Cerebellar nuclear complex (tissue), 1 donor: ENCODE data around the gene ALDH1A2.
"Not testable (repeated sequence)": the region's sequence is repeated elsewhere in the genome, so short reads cannot be mapped to it uniquely, and the experiment has no call there.

Experiments
- DNase-seq, 2 experiments: peaks; one replicate each; lab custom pipeline; 2025; lab: John Stamatoyannopoulos, UW

ALDH1A2 gene

GRCh38 chr15:58040150-58040549, 25.4 kb downstream of the ALDH1A2 start:
- no peak for DNase-seq

DNA sequence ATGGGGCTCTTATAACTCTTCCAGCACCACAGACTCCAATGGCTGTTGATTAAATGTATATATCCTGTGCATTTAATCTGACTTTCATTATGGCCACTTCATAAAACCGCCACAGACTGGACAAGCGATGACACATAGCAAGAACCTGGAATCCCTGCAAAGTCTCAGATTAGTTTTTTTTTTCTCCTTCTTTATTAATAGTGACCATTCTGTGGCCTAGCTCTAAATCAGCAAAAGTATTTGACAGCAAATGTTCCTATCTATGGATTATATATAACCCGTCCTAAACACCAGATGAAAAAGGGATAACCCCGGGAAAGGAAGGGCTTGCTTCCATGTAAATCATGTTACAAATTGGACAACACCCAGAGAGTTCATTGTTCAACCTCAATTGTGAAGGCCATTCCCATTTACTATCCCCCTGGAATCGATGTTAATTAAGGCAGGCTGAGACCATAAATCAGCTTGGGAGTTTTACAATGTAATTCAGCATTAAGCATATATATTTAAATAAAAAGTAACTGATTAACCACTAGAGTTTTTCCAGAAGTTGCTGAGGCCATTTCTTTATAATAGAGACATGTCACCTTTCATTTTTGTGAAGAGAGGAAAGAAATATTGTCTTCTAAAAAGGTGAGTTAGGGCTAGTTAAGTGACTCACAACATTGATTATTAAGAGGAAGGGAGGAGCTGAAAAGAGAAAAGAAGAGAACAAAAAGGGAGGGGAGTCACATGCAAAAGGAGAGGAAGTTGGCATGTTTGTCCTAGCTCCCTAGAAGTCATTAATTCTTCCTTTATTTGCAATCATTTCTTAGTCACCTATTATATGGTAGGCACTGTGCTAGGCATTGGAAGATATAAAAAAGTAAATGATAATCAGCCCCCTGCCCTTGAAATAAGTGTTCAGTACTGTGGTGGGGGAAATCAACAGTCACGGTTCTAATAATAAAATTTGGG, 26.2 kb downstream of the ALDH1A2 start:
- no peak for DNase-seq

DNA sequence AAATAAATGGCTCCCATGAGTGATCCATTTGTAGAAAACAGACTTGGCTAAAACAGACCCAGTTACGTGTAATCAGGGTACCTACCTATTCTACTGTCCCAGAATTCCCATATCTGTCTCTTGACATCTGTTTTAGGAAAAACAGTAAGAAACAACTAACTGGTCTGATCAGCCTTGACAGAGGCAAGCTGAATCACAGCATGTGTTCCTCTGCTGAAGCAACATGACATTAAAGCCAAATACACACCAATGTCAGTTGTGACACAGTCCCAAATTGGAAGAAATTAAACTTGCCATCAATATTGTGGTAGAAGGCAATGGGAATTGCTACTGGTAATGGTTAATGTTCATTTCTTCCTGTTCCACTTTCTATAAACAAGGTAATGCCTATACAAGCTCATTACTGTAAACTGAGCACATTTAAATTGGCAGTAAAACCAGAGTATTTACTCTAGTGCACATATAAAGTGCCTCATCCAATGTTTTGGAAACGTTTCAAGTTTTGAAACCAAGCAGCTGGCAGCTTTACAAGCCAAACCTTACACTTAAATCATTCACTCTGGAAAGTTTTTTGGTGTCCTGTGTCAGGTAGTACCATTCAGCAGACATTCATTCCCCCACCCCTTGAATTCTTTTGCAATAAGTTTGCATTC, 27.0 kb downstream of the ALDH1A2 start:
- no peak for DNase-seq

- DNase-seq = no peak
Measured at GRCh38 chr15:58037723-58038301, 27.7 kb downstream of the ALDH1A2 start.

GRCh38 chr15:58036579-58036978, 28.9 kb downstream of the ALDH1A2 start:
- no peak for DNase-seq

GRCh38 chr15:58028392-58028791, 37.1 kb downstream of the ALDH1A2 start:
- not testable (repeated sequence) for DNase-seq

- no peak for DNase-seq
Measured at GRCh38 chr15:58026552-58026951, 39.0 kb downstream of the ALDH1A2 start.

DNA sequence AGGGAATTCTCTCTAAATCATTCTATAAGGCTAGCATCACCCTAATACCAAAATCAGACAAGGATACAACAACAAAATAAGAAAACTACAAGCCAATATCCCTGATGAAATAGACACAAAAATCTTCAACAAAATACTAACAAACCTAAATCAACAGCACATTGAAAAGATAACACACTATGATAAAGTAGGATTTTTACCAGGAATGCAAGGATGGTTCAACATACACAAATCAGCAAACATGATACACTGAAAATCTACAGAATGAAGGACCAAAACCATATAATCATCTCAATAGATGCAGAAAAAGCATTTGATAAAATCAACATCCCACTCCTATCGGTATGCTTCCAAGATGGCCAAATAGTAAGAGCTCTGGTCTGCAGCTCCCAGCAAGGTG, 39.5 kb downstream of the ALDH1A2 start:
- DNase-seq = no peak

DNA sequence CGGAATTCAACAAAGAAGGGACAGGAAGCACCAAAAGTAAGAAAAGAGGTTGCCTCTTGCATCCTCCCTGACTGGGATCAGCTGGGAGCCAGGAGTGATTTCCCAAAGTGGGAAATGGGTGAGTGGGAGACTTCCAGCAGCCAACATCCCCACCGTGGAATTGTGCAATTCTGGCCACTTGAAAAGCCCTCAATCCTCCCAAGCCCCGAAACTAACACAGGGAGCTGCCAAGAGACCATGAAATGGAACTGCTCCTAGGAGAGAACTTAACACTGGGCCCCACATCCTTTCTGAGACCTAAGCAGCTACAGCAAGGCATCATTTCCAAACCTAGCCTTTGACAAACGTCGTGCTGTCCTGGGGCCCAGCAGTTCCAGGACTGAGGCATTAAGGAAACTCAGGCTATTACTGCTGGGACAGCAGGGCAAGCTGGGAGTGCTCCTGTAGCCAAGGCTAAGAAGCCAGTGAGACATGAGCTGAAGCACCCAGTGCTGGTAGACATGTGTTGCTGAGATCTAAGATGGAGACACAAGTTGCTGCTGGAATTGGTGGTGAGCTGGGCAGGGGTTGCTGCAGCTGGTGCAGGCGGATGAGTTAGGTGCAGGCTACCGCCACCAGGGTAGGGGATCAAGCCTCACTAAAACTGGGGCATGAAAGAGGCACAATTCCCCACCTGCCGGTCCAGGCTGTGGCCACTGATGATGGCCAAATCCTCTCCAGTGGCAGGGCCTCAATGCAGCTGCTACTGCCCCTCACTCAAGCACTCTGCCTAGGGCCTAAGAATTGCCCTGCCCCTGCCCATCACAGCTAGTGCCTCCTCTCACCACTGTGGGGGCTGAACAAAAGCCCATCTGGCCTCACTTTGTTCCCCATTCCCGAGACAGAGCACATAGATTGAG, 43.9 kb downstream of the ALDH1A2 start:
- DNase-seq = no peak

DNA sequence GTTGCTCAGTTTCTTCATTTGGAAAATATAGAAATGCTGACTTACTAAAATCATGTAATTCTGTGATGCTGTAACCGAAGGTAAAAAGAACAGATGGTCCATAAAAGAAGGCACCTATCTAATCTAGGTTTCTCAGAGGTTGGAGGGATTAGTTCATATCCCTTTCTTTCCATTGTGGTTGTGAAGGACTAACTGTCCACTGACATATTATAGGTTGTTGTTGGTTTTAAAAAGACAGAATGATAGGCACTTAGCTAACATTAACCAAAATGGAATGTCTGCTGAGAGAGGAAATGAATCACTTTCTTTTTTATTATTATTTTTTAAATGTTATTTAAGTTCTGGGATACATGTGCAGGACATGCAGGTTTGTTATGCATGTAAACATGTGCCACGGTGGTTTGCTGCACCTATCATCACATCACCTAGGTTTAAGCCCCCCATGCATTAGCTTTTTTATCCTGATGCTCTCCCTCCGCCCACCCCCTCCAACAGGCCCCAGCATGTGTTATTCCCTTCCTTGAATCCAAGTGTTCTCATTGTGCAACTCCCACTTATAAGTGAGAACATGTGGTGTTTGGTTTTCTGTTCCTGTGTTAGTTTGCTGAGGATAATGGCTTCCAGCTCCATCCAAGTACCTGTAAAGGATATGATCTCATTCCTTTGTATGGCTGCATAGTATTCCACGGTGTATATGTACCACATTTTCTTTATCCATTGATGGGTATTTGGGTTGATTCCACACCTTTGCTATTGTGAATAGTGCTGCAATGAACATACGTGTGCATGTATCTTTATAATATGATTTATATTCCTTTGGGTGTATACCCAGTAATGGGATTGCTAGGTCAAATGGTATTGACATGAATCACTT, 45.8 kb downstream of the ALDH1A2 start:
- no peak for DNase-seq

- DNase-seq = no peak
Measured at GRCh38 chr15:58017869-58018268, 47.6 kb downstream of the ALDH1A2 start.

DNA sequence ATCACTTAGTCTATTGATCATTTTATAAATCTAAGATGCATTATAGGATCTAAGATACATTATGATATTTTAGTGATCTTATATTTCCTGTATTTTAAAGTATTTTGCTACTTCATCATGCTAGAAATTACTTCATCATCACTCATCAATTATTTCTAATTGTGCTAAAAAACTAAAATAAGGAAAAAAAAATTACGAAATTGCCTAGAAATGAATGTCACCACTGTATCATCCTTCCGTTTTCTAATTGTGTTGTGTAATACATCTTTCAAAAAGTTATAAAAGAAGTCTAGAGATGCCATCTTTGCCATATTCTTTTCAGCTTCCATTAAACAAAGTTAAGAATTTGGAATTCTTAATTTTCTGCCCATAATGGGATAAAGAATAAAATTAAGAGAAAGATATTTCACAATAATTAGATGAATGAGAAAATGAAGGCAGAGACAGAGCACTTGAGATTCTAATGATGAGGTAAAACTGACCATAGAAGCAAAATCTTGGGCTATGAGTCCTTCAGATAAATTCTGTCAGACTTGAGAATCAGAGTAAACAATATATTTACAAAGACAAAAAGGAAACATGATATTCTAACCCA, 48.8 kb downstream of the ALDH1A2 start:
- no peak for DNase-seq

DNA sequence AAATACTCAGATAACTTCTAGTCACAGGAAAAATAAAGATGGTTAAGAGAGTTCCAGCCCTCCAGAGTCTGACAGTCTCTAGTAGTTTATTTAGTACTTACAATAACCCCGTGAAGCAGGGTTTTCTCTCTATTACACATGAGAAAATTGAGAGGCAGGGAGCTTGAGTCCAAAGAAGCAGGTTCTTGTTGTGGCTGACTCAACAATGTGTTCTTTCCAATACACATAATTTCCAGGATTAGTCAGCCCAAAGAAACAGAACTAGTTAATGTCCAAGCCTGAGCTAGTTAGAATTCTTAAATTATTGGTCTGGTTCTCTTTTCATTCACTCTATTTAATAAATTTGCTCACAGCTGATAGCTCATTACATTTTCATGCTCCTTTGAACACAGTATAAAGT, 49.9 kb downstream of the ALDH1A2 start:
- no peak for DNase-seq

- DNase-seq = no peak
Measured at GRCh38 chr15:58014470-58014869, 51.0 kb downstream of the ALDH1A2 start.

GRCh38 chr15:58014040-58014439, 51.5 kb downstream of the ALDH1A2 start:
- DNase-seq = no peak

- DNase-seq = no peak
Measured at GRCh38 chr15:58010983-58011382, 54.5 kb downstream of the ALDH1A2 start.

- DNase-seq = no peak
Measured at GRCh38 chr15:58003810-58004209, 61.7 kb downstream of the ALDH1A2 start.

GRCh38 chr15:58002338-58003126, 63.0 kb downstream of the ALDH1A2 start:
- DNase-seq = no peak

GRCh38 chr15:57999699-58000098, 65.8 kb downstream of the ALDH1A2 start:
- DNase-seq = not testable (repeated sequence)

GRCh38 chr15:57996561-57996960, 69.0 kb downstream of the ALDH1A2 start:
- DNase-seq = no peak
